HG03064 (cell line): Measurements from ENCODE around the gene KRT14.
"Not testable (repeated sequence)": the region's sequence is repeated elsewhere in the genome, so short reads cannot be mapped to it uniquely, and the experiment has no call there.

Source experiments
- ATAC-seq: cut with Tn5 transposase; IDR thresholded peaks from one replicate; pipeline ENCODE4 v1.9.1; 2021; ENCODE audit warnings: low read depth; ENCODE audit not compliant: unreplicated experiment

The KRT14 gene

GRCh38 chr17:41548844-41549595 is 37.7 kb downstream of the KRT14 start:
- ATAC-seq: no peak

DNA sequence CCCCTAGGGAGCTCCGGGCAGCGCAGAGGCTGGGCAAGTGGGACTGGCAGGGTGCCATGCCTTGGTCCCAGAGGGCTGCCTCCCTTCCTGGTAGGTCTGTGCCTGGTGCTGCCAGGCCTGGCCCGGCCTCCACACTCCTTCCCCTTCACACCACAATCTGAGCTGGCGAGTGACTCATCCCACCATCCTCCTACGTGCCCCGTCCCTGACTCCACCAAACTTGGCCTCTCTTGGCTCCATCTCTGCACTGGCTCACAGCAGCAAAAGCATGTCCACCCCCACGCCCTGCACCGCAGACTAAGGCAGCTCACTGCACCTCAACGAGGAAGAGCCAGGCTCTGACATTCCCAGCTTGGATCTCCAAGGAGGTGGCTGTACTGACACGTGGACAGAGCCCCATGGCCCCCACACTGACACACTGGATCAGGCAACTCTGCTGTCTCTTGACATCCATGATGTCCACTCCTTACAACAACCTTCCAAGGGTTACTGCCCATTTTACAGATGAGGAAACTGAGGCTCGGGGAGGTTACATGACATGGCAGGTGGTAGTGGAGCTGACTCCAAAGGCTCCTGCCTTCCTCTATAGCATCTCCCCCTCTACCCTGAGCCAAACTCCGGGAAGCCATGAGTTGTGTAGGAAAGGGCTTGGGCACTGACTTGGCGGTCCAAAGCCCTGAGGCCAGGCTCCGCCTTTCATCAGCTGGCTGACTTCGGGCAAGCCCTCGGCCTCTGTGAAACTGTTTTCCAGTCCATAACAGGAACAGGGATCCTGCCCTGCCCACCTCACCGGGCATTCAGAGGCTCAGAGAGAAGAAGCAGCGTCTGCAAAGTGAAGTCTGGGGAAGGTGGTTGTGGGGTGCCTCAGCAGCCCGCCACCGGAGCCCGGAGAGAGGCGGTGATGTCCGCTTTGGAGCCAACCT is 38.5 kb downstream of the KRT14 start:
- ATAC-seq: no peak

- ATAC-seq: no peak
Observed at GRCh38 chr17:41547378-41547841, 39.3 kb downstream of the KRT14 start.

- ATAC-seq: no peak
Observed at GRCh38 chr17:41546819-41547218, 39.9 kb downstream of the KRT14 start.

DNA sequence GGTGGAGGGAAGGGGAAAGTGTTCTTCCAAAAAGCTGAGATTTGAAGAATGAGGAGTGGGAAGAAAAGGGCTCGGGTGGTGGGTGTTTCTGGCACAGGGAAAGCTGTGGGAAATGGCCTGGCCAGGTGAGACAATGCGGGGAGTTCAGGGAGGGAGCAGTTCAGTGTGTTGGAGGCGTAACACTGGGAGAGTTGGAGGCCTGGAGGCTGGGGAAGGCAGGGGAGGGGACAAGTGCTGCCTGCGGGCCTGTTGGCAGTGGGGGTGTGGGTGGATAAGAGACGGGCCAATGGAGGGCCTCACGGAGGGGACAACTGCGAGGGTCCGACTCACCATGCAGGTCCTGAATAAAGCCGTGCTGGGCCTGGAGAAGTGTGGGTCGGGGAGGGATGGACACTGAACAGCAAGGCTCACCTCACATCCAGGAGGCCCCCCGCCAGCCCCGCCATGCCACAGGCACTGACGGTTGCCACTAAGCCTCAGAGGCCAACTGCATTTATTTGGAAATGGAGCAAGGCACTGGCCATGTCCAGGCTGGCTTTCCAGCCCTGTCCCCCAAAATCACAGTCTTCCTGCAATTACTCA is 40.8 kb downstream of the KRT14 start:
- no peak for ATAC-seq

- ATAC-seq: no peak
Observed at GRCh38 chr17:41544935-41545334, 41.8 kb downstream of the KRT14 start.

GRCh38 chr17:41544491-41544892 is 42.2 kb downstream of the KRT14 start:
- ATAC-seq: no peak

DNA sequence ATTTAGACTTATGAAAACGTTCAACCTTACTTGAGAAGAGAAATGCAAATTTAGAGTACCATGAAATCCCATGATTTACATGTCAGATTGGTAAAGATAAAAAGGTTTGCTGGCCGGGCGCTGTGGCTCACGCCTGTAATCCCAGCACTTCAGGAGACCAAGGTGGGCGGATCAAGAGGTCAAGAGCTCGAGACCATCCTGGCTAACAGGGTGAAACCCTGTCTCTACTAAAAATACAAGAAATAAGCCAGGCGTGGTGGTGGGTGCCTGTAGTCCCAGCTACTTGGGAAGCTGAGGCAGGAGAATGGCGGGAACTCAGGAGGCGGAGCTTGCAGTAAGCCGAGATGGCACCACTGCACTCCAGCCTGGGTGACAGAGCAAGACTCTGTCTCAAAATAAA is 43.9 kb downstream of the KRT14 start:
- ATAC-seq: not testable (repeated sequence)

GRCh38 chr17:41542357-41542756 is 44.3 kb downstream of the KRT14 start:
- no peak for ATAC-seq

GRCh38 chr17:41540921-41541625 is 45.6 kb downstream of the KRT14 start:
- no peak for ATAC-seq

DNA sequence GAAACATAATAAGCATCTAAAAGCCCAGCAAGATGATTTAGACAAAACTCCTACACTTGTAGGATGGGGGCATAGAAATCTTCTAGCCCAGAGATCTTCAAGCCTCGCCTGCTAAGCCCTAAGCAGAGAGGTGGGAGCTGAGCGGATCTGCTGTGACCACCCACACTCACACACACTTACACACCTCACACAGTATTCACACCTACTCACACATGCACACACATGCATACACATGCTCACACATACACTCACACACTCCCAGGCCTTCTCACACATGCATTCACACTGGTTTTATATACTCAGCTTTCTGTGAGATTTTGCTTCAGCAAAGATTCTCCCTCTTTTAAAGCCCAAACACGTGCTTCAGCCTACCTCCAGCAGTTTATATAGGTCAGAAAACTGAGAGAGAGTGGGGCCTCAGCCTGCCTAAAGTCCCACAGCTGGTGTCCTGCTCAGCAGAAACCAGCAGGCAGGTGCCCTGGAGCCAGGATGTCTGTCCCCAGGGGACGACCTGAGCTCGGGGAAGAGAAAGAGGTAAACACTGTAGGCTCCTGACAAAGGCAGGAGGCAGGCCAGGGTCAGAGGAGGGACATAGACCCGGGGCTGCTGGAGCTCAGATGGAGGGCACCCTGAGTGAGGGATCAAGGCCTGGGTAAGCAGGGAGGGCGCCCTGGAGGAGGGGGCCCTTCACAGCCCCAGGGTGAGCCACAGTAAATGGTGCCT is 46.6 kb downstream of the KRT14 start:
- no peak for ATAC-seq

DNA sequence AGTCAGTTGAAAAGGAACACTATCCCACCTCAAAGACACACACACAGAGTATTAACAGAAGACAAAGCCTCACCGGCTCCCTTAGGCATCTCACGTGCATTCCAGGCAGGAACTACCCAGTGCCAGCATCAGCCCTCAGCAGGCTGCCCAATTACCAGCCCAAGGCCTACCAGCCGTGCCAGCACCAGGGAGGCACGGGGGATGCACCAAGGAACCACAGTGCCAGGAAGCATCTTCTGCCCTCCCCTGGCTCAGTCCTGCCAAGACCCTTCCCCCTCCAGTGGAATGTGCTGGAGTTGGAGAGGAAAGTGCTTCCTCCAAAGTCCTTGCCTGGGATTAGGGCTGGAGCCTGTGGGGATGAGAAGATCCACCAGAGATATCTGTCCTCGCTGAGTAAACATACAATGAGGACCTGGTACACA is 47.6 kb downstream of the KRT14 start:
- ATAC-seq: no peak

DNA sequence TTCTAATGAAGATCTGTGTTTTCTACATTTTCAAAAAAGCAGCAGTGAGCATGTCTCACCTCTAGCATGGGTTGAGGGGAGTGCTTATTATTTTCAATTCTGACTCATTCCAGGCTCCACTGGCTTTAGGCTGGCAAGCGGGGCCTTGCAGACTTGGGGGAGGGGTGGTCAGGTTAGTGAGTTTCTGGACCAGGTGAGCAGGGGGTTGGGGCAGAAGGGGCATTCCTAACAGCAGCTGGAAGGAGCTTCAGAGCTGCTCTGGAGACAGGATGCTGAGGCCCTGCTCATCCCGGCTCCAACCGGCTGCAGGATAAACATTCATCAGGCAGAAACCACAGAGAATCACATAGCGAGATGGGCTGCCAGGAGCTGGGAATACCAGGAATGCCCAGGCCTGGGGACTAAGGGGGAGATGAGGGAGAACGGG is 48.1 kb downstream of the KRT14 start:
- no peak for ATAC-seq

DNA sequence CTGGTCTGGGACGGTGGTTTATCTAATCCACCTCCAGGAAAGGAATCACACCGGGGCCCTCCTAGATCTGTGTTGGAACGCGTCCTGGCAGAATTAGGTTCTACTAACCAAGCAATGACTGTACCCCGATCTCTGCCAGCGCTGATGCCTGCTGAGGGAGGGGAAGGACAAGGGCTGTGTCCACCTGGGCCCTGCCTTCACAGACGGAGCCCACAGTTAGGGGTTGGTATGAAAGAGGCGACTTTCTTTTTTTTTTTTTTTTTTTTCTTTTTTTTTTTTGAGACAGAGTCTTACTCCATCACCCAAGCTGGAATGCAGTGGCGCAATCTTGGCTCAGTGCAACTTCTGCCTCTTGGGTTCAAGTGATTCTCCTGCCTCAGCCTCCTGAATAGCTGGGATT is 48.7 kb downstream of the KRT14 start:
- no peak for ATAC-seq

DNA sequence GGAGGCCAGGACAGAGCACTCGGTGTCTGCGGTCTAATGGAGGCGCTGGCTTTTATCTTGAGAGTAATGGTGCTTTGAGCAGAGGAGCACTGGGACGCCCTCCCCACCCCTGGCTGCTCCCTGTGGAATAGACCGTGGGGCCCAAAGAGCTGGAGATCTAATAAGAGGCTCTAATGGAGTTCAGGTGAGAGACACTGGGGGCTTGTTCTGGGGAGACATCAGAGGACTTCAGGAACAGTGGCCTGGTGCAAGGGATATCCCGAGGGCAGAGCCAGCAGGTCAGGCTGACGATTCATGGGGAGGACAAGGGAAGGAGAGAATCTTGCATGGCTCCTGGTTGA is 49.1 kb downstream of the KRT14 start:
- no peak for ATAC-seq

DNA sequence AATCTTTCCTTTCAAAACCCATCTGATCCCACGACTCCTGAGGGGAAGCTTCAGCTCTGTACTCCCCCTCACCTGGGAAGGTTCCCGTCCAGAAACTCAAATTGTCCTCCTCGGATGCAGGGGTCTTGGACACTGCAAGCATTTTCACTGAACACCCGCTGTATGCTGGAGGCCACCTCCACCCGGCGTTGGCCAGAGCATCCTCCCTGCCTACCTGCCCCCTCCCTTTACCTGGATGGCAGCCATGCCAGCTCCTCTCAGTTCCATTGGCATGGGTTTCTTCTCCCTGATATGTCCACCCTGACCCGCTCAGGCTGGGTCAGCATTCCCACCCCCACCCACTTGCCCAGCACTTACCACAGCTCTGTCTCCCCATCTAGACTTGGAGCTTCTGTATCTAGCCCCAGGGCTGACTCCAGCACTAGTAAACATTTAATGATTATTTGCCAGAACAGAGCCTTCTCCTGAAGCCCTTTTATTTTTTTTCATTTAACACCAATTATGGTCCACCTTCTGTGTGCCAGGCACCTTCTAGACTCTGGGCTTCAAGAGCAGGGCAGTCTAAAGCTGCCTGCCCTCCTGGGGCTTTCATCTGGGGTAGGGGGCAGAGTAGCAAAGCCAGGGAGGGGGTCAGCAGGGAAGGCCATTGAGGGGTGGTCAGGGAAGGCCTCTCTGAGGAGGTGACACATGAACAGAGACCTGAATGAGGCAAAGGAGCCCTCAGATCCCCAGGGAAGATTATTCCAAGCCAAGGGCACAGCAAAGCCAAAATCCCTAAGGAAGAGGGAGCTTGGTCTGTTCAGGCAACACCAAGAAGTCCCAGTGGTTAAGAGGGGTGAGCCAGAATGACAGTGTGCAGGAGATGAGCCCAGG is 49.7 kb downstream of the KRT14 start:
- ATAC-seq: no peak

GRCh38 chr17:41535764-41536481 is 50.8 kb downstream of the KRT14 start:
- no peak for ATAC-seq

DNA sequence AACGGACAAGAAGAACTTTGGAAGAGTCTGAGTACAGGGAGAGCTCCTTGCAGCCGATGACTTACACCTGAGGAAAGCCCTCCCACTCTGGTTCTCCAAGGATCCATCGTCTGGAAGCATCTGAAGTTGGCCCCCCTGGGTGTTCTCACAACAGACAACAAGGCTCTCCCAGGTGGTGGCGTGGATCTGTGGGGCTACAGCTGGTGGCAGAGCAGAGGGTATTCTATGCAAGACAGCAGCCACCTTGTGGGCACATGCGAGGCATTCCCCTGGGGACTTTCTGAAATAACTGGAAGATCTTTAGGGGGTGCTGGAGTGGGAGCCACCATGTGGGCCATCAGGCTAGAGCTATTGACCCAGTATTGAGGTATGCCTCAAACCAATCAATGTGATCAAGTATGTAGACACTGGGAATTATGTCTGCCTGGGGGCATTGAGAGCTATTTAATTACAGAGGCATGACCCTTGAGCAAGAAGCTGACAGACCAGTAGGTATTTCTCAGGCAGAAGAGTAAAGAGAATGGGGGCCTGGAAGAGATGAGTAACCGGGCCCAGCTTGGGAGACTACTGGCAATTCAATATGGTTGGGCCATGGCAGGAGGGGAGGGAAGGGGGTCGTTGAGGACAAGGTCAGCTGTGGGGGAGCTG is 51.7 kb downstream of the KRT14 start:
- ATAC-seq: no peak
